NCI-H510A (cell line): Measurements from ENCODE around the gene DNAH1.

Source experiments
- DNase-seq: peaks from one replicate; lab custom pipeline; 2025; lab: John Stamatoyannopoulos, UW

DNAH1 gene

GRCh38 chr3:52290596-52291507 is 25.3 kb upstream of the DNAH1 start:
- DNase-seq = no peak

- DNase-seq = no peak
These were observed 24.5 kb upstream of the DNAH1 start for GRCh38 chr3:52291508-52292181.

GRCh38 chr3:52292247-52293065 is 23.7 kb upstream of the DNAH1 start:
- DNase-seq = no peak

GRCh38 chr3:52293491-52294319 is 22.4 kb upstream of the DNAH1 start:
- DNase-seq = no peak

GRCh38 chr3:52294320-52295150 is 21.6 kb upstream of the DNAH1 start:
- DNase-seq = no peak

- DNase-seq = no peak
These were observed 20.4 kb upstream of the DNAH1 start for GRCh38 chr3:52295671-52296208.

DNA sequence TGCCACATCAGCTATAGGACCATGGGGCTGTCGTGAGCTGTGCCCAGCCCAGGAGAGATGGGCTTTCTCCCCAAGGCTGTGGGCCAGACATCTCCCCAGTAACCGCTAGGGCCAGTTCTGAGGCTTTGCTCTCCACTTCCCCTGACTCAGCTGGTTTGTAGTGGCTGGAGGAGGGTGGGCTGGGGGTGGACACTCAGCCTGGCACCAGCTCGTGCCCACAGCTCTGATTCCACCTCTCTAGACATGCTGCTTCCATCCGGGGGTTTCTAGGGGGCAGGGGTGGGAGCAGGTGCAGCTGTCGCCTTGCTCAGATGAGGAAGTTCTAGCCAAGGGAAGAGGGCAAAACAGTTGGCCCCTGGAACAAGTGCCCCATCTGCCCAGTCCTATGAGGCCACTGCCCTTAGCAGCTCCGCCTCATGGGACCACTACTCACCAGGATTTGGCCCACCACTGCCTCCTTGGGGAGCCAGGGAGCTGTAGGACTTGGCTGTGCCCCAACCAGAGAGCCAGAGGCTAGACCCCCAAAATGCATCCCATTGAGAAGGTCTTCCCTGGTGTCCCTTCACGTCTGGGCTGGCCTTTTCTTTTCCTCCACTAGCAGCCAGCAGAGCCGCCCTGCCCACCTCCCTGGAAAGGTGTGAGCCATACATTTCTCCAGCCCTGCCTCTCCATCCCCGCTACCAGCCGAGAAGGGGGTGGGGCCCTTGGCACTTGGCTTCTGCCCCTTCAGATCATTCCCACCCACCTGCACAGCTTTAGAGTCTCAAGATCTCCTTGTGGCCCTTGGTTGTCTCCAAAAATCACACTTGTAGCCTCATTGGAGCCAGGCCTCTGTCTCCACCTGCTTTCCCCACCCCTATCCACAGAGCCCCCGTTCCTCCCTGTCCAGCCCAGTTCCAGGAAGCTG is 18.6 kb upstream of the DNAH1 start:
- no peak for DNase-seq

- DNase-seq = no peak
These were observed 17.7 kb upstream of the DNAH1 start for GRCh38 chr3:52298149-52299098.

GRCh38 chr3:52299247-52299878 is 16.8 kb upstream of the DNAH1 start:
- DNase-seq = no peak

GRCh38 chr3:52299879-52300611 is 16.1 kb upstream of the DNAH1 start:
- no peak for DNase-seq

DNA sequence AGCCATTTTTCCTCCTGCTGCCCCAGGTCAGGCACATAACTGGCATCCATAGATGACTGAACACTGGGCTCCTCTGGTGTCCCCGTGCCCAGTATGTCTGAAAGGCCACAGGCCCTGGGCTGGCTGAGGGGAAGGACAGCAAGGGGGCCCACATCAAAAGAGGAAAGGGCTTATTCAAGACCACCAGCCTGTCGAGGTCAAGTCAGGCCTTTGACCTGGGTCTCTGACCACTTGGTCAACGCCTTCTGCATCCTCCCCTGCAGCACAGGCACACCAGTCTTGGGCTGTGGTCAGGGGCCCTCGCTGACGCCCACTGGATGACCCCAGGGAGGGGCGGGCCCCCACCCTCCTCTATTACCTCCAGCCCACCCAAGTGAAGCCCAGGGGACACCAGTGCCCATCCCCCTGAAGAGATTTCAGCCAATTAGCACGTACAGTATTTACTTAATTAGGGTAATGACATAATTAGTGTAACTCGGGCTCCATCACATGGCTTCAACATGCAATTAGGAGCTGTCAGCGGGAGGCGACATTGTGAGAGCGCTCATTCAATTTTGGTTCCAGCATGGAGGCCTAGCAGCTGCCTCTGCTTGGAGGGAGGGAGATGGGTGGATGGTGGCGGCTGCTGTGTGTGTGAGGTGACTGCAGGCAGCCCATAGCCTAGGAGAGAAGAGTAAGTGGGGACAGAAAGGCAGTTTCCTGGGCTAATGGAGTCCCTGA is 13.5 kb upstream of the DNAH1 start:
- no peak for DNase-seq

- no peak for DNase-seq
These were observed 12.3 kb upstream of the DNAH1 start for GRCh38 chr3:52303811-52304210.

GRCh38 chr3:52305926-52306325 is 10.2 kb upstream of the DNAH1 start:
- DNase-seq = no peak

- DNase-seq = no peak
These were observed 9.1 kb upstream of the DNAH1 start for GRCh38 chr3:52306978-52307377.

GRCh38 chr3:52308308-52308707 is 7.8 kb upstream of the DNAH1 start:
- no peak for DNase-seq

GRCh38 chr3:52310861-52311575 is 5.1 kb upstream of the DNAH1 start:
- DNase-seq = no peak
